Measurements from ENCODE around the gene CHRNA5.

- TF ChIP-seq PKNOX1 (IDR thresholded peaks at IDR 0.05) (peak; percentile 25; the same call in 1 of the 2 replicates), SP1 (IDR thresholded peaks at IDR 0.05) (no peak), ELF4 (IDR thresholded peaks at IDR 0.05) (no peak), L3MBTL2 (conservative IDR thresholded peaks at IDR 0.05) (no peak), SUZ12 (IDR thresholded peaks at IDR 0.05) (no peak), HDGF (IDR thresholded peaks at IDR 0.05; ENCODE audit: borderline replicate concordance) (no peak), NFRKB (IDR thresholded peaks at IDR 0.05) (no peak), LEF1 (IDR thresholded peaks at IDR 0.05; ENCODE audit: borderline replicate concordance) (no peak), FOXM1 (IDR thresholded peaks at IDR 0.05; ENCODE audit: borderline replicate concordance) (no peak), BHLHE40 (IDR thresholded peaks at IDR 0.05; ENCODE audit: borderline replicate concordance) (no peak), CTBP1 (IDR thresholded peaks at IDR 0.05; ENCODE audit: borderline replicate concordance) (no peak), FOXK2 (IDR thresholded peaks at IDR 0.05) (no peak), FOXA1 (IDR thresholded peaks at IDR 0.05) (no peak)
Measured at GRCh38 chr15:78567531-78567930, 2.2 kb downstream of the CHRNA5 start.
